Measurements from ENCODE around the gene HRCT1. TPM values are rescaled to one million over a fixed set of nuclear protein-coding genes. Genes with fewer than 3 reads are reported as not detected.

Gene HRCT1
- total RNA-seq, 1 donor from 2014 or later, result not detected

DNA sequence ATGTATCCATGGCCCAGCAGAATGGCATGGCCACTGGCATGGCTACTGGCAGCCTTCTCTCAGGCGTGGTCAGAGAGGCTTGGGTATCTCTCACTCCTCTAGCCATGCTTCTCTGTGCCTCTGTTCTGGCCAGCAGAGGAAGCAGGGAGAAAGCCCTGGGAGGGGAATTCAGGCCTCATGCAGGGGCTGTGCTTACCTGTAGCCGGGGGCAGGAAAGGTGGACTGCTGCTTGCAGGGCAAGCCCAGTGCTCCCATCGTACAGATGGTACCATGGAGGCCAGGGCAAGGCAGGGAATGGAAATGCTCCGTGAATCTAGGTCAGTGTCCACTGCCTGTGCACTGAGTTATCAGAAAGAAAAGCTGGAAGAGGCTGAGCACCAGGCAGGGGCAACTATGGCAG, 38.5 kb upstream of the HRCT1 start:
- Mint-ChIP-seq H3K36me3 (ENCODE audit: low read depth) (no peaks in the 10 kb centered on the region), H3K4me3 (no peak overlapping the region), H3K4me1 (no peaks in the 10 kb centered on the region), H3K27me3 (ENCODE audit: low read depth) (peaks cover 4% of the 10 kb centered on the region), H3K9me3 (no peaks in the 10 kb centered on the region), H3K27ac (ENCODE audit: unreplicated experiment) (no peak overlapping the region)
- DNase-seq (ENCODE audit: low read depth, low spot score), result no peak
- TF ChIP-seq, protein P1, sequence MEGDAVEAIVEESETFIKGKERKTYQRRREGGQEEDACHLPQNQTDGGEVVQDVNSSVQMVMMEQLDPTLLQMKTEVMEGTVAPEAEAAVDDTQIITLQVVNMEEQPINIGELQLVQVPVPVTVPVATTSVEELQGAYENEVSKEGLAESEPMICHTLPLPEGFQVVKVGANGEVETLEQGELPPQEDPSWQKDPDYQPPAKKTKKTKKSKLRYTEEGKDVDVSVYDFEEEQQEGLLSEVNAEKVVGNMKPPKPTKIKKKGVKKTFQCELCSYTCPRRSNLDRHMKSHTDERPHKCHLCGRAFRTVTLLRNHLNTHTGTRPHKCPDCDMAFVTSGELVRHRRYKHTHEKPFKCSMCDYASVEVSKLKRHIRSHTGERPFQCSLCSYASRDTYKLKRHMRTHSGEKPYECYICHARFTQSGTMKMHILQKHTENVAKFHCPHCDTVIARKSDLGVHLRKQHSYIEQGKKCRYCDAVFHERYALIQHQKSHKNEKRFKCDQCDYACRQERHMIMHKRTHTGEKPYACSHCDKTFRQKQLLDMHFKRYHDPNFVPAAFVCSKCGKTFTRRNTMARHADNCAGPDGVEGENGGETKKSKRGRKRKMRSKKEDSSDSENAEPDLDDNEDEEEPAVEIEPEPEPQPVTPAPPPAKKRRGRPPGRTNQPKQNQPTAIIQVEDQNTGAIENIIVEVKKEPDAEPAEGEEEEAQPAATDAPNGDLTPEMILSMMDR (conservative IDR thresholded peaks at IDR 0.05), result no peak

DNA sequence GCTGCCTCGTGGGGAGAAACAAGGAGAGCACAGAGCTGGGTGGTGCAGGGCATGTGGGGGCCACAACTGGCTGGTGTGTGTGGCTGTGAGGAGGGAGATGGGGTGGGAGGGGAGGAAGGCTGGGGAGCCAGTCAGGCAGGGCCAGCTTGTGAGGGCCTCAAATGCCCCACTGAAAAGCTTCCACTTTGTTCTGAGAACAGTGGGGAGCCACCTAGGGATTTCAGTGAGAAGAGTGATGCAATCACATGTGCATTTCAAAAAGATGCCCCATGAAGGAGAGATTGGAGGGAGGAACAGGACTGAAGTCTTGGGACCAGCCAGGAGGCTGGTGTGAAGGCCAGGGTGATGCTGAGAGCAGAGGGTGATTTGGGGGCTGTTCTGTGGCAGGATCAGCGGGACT, 37.1 kb upstream of the HRCT1 start:
- no peak overlapping the region for H3K27ac Mint-ChIP-seq (ENCODE audit: unreplicated experiment)

DNA sequence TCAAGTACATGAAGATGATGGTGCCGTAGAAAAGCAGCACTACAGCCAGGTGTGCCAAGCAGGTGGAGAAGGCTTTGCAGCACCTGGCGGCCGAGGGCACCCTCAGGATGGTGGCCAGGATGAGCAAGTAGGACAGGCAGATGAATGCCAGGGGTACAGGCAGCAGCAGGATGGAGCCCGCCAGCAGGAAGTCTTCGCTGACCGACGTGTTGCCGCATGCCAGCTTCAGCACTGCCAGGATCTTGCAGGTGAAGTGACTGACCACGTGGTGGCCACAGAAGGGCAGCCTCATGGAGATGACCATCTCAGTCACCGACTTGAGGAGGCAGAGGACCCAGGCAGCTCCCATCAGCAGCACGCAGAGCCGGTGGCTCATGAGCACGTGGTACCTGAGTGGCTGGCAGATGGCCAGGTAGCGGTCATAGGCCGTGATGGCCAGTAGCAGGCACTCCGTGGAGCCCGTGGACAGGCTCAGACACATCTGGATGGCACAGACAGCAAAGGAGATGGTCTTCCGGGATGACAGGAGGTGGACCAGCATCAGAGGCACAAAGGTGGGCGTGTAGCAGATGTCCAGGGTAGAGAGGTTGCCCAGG, 36.3 kb upstream of the HRCT1 start:
- H3K9me3 Mint-ChIP-seq, result peaks cover under 1% of the 10 kb centered on the region

More for the DNA sequence above, 37.1 kb upstream of the HRCT1 start:
- Mint-ChIP-seq H3K36me3 (ENCODE audit: low read depth) (no peaks in the 10 kb centered on the region), H3K27me3 (ENCODE audit: low read depth) (no peaks in the 10 kb centered on the region), H3K4me1 (no peaks in the 10 kb centered on the region), H3K4me3 (no peak overlapping the region), H3K9me3 (no peaks in the 10 kb centered on the region)
- TF ChIP-seq, protein P1 (conservative IDR thresholded peaks at IDR 0.05), result no peak
- DNase-seq (ENCODE audit: low read depth, low spot score), result no peak

DNA sequence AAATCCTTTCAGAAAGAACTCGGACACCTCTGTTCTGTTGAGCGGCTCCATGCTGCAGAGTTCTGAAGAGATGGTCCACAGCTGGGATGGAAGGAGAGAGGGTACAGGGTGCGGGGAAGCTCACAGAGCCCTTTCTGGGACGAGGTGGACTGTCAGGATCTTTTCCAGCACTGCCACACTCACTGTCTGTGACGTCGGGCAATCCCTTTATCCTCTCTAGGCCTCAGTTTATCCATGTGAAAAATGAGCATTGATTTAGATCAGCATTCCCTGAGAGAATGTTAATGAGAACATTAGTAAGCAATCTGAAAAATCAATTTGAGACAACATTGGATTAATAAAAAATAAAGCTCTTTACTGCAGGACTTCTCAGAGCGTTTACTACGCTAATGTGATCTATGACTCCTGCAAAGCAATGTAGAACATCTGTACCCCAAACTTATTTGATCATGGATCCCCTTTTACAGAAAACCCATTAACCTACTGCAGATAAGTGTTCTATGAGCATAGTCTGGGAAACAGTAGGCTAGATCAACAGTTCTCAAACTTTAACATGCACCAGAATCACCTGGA, 35.6 kb upstream of the HRCT1 start, which contains the start of gene OR13J1:
OR13J1 (minus strand) TSS at position 51 of the 573 bp plus-strand sequence; CDS start at position 51, 0 bp downstream.
- DNase-seq (ENCODE audit: low read depth, low spot score), result no peak
- Mint-ChIP-seq H3K27ac (ENCODE audit: unreplicated experiment) (no peak within 1 kb of the TSS), H3K4me1 (no peaks in the 10 kb centered on the region), H3K27me3 (ENCODE audit: low read depth) (peaks cover 5% of the 10 kb centered on the region), H3K36me3 (ENCODE audit: low read depth) (no peaks in the 10 kb centered on the region), H3K9me3 (peaks cover 4% of the 10 kb centered on the region), H3K4me3 (no peak within 1 kb of the TSS)
- TF ChIP-seq, protein P1 (conservative IDR thresholded peaks at IDR 0.05), result no peak

More for the DNA sequence above, 36.3 kb upstream of the HRCT1 start:
- no peak overlapping the region for H3K4me3 Mint-ChIP-seq
- TF ChIP-seq, protein P1 (conservative IDR thresholded peaks at IDR 0.05), result no peak
- peaks cover 1% of the 10 kb centered on the region for H3K27me3 Mint-ChIP-seq (ENCODE audit: low read depth)
- H3K4me1 Mint-ChIP-seq, result no peaks in the 10 kb centered on the region
- no peak for DNase-seq (ENCODE audit: low read depth, low spot score)
- H3K27ac Mint-ChIP-seq (ENCODE audit: unreplicated experiment), result no peak overlapping the region
- no peaks in the 10 kb centered on the region for H3K36me3 Mint-ChIP-seq (ENCODE audit: low read depth)

DNA sequence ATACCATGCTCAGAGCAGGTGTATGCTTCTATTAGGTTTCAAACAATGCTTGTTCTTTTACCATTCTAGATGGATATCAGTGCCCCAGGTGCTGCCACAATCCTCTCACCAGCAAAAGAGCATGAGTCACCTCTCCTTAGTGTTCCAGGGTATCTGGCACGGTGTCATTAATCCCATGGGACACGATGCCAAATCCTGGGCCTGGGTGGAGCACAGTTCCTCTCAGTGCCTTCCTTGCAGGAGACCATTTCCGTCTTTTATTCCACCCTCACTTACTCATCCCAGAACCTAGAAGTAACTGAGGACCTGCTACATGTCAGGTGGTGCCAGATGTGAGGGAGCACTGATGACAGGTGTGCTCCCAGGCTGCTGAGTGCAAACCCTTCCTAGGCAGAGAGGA, 34.5 kb upstream of the HRCT1 start:
- Mint-ChIP-seq H3K4me3 (no peak overlapping the region), H3K4me1 (no peaks in the 10 kb centered on the region), H3K36me3 (ENCODE audit: low read depth) (no peaks in the 10 kb centered on the region), H3K9me3 (peaks cover 9% of the 10 kb centered on the region), H3K27ac (ENCODE audit: unreplicated experiment) (no peak overlapping the region), H3K27me3 (ENCODE audit: low read depth) (peaks cover 9% of the 10 kb centered on the region)
- TF ChIP-seq, protein P1 (conservative IDR thresholded peaks at IDR 0.05), result no peak
- no peak for DNase-seq (ENCODE audit: low read depth, low spot score)

All from neural crest cell (in vitro differentiated cells).